Transverse colon (tissue), 4 donors: Measurements from ENCODE around the gene JUP. TPM values are rescaled to one million over a fixed set of nuclear protein-coding genes. Genes with fewer than 3 reads are reported as not detected.

Experiments
- DNase-seq: peaks from one replicate; pipeline ENCODE4 v3.0.0-alpha.2; 2019
- H3K27ac ChIP-seq, 4 donors: fragments of 200-600 bp; sonication (generic); 2 replicates each; pipeline ENCODE4 v1.5.1; 2016 to 2018; ENCODE audit warnings: inconsistent platforms in 4 of 4
- H3K27me3 ChIP-seq: fragments of 200-600 bp; sonication (generic); 2 replicates; pipeline ENCODE4 v1.5.1; 2017; ENCODE audit warnings: inconsistent platforms
- H3K36me3 ChIP-seq, 4 donors: fragments of 200-600 bp; sonication (generic); 2 replicates each; pipeline ENCODE4 v1.5.1; 2017 to 2019; ENCODE audit warnings: inconsistent platforms in 4 of 4
- H3K4me1 ChIP-seq, 4 donors: fragments of 200-600 bp; sonication (generic); 2 replicates each; pipeline ENCODE4 v1.5.1; 2017 to 2020; ENCODE audit warnings: inconsistent platforms in 4 of 4
- H3K4me3 ChIP-seq, 4 donors: fragments of 200-600 bp; sonication (generic); 1 replicate in 1 of 4; 2 replicates in 3 of 4; pipeline versions ENCODE4 v1.5.1 to v1.6.1; 2017 to 2019; ENCODE audit warnings: inconsistent platforms in 4 of 4
- H3K9me3 ChIP-seq, 2 donors: fragments of 200-600 bp; sonication (generic); 2 replicates each; pipeline ENCODE4 v1.5.1; 2017 to 2019; ENCODE audit warnings: inconsistent platforms in 2 of 2
- EP300 ChIP-seq: sonication (generic); formaldehyde crosslinking; IDR thresholded peaks from one replicate; pipeline ENCODE4 v1.6.1; 2017; ENCODE audit warnings: antibody characterized with exemption, low read depth
- POLR2A ChIP-seq: fragments of 450-650 bp; IDR thresholded peaks from one replicate; pipeline ENCODE4 v1.6.1; 2016; ENCODE audit warnings: antibody characterized with exemption, mild to moderate bottlenecking, moderate library complexity
- POLR2AphosphoS5 ChIP-seq, 3 donors: sonication (generic); formaldehyde crosslinking; IDR thresholded peaks; one replicate each; pipeline ENCODE4 v1.6.1; 2016; ENCODE audit warnings: antibody characterized with exemption in 3 of 3
- WGBS, 2 donors: methylation state at CpG; one replicate each; pipeline ENCODE4 v1.1.5; 2018; ENCODE audit warnings: low coverage in 1 of 2; 5-methylcytosine and 5-hydroxymethylcytosine counted together
- in situ Hi-C, 4 donors: fragments of 200-750 bp; cut with MboI; loops; one replicate each; pipeline versions ENCODE4 v1.15.0 to v1.15.1; 2017; ENCODE audit warnings: low sequenced_read_pairs in 3 of 4, low pct_ligation_motif_present in 1 of 4, low pct_unique_long_range_greater_than_20kb in 1 of 4
- intact Hi-C: fragments of 100-400 bp; cut with DNase I; formaldehyde crosslinking; loops from one replicate; pipeline ENCODE4 v1.15.1; 2023; ENCODE audit warnings: low total_unique reads
- total RNA-seq, 4 donors: library from RNA; depleted of rRNA; stranded (reverse); fragments of >200 nt; gene quantifications; one replicate each; pipeline ENCODE4 v1.1.0, GENCODE V29; 2016
- TF ChIP-seq, protein P1 (sequence below), 5 experiments: fragments of 200-600 bp in 3 of 5; fragments of 450-650 bp in 2 of 5; sonication (generic) in 3 of 5; IDR thresholded peaks; 1 replicate in 2 of 5; 2 replicates in 3 of 5; pipeline ENCODE4 v1.5.1; 2016 to 2017; ENCODE audit warnings: antibody characterized with exemption in 5 of 5, inconsistent platforms in 3 of 5, mild to moderate bottlenecking in 2 of 5, moderate library complexity in 1 of 5

The JUP gene
- total RNA-seq, 4 donors from 2014 or later = 396 to 595 (median 513) TPM

DNA sequence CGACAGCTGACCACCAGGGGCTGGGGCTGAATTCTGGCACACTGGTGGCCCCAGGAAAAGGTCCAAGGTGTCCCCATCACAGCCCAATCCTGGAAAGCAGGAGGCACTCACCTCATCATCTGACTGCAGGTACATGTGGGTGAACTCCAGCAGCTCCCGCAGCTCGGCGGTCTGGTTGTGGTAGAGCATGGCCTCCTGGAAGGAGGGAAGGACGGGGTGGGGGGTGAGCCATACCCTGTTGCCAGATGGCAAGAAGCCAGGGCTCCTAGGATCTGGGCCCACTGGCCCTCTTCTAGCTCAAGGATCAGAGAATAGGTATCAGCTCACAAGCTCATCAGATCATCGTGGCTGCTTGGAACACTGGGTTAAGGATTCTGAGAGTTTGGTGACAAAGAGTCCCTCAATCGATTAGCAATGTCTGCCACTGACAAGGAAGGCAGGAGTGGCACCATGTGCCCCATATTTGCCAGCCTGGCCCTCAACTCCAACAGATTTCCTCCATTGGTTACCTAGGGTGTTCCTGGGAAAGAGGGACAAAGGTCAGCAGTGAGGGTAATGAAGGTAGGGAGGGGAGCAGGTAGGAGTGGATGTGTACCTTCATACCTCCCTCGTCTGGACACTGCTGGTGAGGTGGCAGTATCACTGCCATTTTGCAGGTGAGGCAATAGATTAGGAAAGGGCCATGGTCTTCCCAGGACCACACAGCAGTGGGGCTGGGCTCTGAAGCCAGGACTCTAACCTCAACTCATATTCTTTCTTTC, 20.4 kb upstream of the JUP start:
- Histone ChIP-seq H3K27me3 (no peaks in the 10 kb centered on the region), H3K36me3 (no peaks in the 10 kb centered on the region), H3K9me3 (no peaks in the 10 kb centered on the region), H3K27ac (peak overlapping the region; percentile 51 to 70 (median 68)), H3K4me3 (no peak overlapping the region), H3K4me1 (peaks cover 10 to 33% (median 26%) of the 10 kb centered on the region in 4 donors)
- intact Hi-C loops = no loop called here
- WGBS, 2 donors = 81% methylated on average over 7 of the region's 8 CpGs; no CpG with 5 or more reads in 1 of the 2 donors
- DNase-seq = peak; percentile 73
- in situ Hi-C loops = loop anchor here in 2 of 4 donors (10.0 kb wide), 1 partner anchor 72 kb away; the partner anchor contains the start of gene HAP1 (in 2 of the 2)
- TF ChIP-seq POLR2A = peak; percentile 23
- TF ChIP-seq, protein P1, sequence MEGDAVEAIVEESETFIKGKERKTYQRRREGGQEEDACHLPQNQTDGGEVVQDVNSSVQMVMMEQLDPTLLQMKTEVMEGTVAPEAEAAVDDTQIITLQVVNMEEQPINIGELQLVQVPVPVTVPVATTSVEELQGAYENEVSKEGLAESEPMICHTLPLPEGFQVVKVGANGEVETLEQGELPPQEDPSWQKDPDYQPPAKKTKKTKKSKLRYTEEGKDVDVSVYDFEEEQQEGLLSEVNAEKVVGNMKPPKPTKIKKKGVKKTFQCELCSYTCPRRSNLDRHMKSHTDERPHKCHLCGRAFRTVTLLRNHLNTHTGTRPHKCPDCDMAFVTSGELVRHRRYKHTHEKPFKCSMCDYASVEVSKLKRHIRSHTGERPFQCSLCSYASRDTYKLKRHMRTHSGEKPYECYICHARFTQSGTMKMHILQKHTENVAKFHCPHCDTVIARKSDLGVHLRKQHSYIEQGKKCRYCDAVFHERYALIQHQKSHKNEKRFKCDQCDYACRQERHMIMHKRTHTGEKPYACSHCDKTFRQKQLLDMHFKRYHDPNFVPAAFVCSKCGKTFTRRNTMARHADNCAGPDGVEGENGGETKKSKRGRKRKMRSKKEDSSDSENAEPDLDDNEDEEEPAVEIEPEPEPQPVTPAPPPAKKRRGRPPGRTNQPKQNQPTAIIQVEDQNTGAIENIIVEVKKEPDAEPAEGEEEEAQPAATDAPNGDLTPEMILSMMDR (IDR thresholded peaks at IDR 0.05) = no peak
- peak; percentile 24 to 43 (median 39) for TF ChIP-seq POLR2AphosphoS5 (IDR thresholded peaks at IDR 0.05)
- TF ChIP-seq EP300 = no peak

DNA sequence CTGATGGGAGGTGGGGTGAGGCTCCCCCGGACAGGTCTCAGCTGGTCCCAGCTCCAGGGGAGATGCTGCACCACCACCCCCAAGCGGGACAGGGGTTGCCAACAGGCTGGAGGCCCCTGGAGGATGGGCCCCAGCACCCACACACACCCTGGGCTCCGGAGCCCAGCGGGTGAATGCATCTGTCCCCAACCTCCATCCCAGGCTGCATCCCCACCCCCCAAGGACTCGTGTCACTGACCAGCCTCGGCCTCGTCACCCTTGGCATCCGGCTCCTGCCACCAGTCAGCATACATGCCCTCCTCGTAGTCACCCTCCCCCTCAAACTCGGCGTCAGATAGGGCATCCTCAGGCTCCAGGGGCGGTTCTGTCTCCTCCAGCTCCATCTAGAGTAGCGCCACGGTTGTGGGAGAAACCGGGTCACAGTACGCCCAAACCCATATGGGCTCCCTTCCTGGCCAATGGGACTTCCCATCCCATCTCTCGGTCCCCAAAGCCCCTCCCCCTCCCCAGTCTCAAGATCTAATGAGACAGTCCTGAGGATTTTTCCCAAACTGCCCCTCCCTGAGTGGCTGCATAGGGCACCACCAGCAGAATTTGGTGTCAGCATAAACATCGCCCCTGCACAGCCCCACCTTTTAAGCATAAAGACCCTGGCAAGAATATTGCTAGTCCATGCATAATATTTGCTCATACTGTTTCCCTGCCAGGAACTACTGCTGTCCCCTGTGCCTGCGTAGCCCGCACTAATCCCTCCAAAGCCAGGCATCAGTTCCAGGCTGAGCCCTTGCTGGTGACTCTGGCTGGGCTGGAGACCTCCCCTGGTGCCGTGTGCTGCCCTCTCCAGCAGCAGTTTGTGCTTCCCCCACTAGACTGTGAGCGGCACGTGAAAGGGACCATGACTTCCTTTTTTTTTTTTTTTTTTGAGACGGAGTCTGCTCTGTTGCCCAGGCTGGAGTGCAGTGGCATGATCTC, 16.8 kb upstream of the JUP start:
- 75 to 90% methylated on average over 2 to 22 of the region's 24 CpGs for WGBS, 2 donors
- H3K36me3 ChIP-seq = no peaks in the 10 kb centered on the region
- H3K4me1 ChIP-seq = peaks cover 15 to 29% (median 27%) of the 10 kb centered on the region in 4 donors
- intact Hi-C loops = loop anchor here (2.0 kb wide), 1 partner anchor 67 kb away; no protein-coding TSS in a partner anchor
- no peak for DNase-seq
- no peak overlapping the region for H3K4me3 ChIP-seq
- H3K27ac ChIP-seq = no peak overlapping the region
- no peak for TF ChIP-seq EP300
- TF ChIP-seq, protein P1 (IDR thresholded peaks at IDR 0.05) = no peak
- TF ChIP-seq POLR2AphosphoS5 (IDR thresholded peaks at IDR 0.05) = no peak
- no peak for TF ChIP-seq POLR2A
- in situ Hi-C loops = loop anchor here (5.0 to 10.0 kb wide), 2 partner anchors 66 to 69 kb away; partner anchors contain the start of gene HAP1 (in 2 of the 4)
- no peaks in the 10 kb centered on the region for H3K27me3 ChIP-seq
- H3K9me3 ChIP-seq = no peaks in the 10 kb centered on the region

DNA sequence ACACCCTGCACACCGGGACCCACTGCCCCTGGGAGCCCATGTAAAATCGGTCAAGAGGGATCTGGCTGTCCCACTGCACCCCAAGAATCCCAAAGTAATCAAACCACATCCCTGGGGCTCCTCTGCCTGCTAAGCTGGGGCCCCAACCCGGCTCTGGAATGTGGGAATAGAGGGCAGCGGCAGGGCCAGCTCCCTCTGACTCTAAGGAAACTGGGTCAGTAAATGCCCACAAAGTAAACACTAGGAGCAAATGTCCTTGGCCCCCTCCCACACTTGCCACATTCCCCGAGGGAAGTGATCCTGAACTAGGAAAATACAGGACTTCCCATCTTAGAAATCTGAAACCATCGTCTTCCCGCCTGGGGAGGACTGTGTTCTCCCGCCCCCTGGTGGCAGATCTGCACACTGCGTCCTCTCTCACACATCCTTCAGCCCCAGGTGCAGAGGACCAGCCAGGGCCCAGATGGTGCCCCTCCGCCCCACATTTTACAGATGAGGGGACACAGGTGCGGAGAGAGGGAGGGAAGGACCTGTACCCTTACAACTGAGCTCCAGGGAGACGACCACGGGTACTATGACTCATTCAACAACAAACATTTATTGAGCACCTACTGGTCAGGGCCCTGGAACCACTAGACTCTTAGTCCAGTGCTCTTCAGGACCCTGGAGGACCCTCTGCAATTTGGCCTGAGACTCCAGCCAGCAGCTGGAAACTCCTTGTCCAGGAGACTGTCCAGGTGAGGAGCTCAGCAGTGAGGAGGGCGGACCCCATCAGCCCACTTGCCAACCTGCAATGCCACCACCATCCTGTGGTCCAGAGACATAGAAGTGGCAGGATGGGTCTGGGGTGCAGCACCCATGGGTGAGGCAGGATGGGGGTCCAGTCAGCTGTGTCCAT, 15.1 kb upstream of the JUP start:
- Histone ChIP-seq H3K27me3 (no peaks in the 10 kb centered on the region), H3K36me3 (no peaks in the 10 kb centered on the region), H3K27ac (peak overlapping the region; percentile 76 to 82 (median 80)), H3K9me3 (no peaks in the 10 kb centered on the region), H3K4me1 (peaks cover 11 to 19% (median 16%) of the 10 kb centered on the region in 4 donors), H3K4me3 (no peak overlapping the region)
- 10% methylated on average over 14 of the region's 14 CpGs; no CpG with 5 or more reads in 1 of the 2 donors for WGBS, 2 donors
- TF ChIP-seq POLR2A = no peak
- peak in 1 of 3 donors; percentile 33 for TF ChIP-seq POLR2AphosphoS5 (IDR thresholded peaks at IDR 0.05)
- TF ChIP-seq, protein P1 (IDR thresholded peaks at IDR 0.05) = peak; percentile 96 to 99 (median 97)
- no peak for TF ChIP-seq EP300
- DNase-seq = peak; percentile 89
- intact Hi-C loops = loop anchor here (2.0 kb wide), 1 partner anchor 65 kb away; no protein-coding TSS in a partner anchor
- in situ Hi-C loops = loop anchor here (5.0 to 10.0 kb wide), 2 partner anchors 64 to 67 kb away; partner anchors contain the start of gene HAP1 (in 2 of the 4)
